ENCODE measurements around the gene C11orf68. TPM values are rescaled to one million over a fixed set of nuclear protein-coding genes. Genes with fewer than 3 reads are reported as not detected.

The C11orf68 gene
- total RNA-seq, 4 donors from 2014 or later: 20.8 to 30.7 (median 23.9) TPM

DNA sequence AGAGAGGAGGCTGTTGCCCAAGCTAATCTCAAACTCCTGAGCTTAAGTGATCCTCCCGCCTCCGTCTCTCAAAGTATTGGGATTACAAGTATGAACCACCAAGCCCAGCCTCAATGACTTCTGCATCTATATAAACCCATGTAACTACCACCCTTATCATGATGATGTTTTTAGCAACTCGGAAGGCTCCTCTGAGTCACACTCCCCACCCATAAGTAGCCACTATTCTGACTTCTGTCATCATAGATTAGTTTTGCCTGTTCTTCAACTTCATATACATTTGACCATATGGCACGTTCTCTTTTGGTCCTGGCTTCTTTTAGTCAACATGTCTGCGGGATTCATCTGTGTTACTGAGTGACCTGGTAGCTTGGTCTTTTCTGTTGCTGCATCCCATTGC, 12.3 kb downstream of the C11orf68 start:
- Histone ChIP-seq H3K27ac (no peak overlapping the region), H3K9me3 (no peaks in the 10 kb centered on the region), H3K36me3 (no peaks in the 10 kb centered on the region), H3K4me1 (peaks cover 1 to 4% of the 10 kb centered on the region in 2 donors), H3K27me3 (peaks cover 0 to 6% (median 3%) of the 10 kb centered on the region in 3 donors), H3K4me3 (no peak overlapping the region)
- ATAC-seq (no peak), DNase-seq (no peak)
- intact Hi-C loops (cut with DNase I; ENCODE audit: low total_unique reads) (no loop called here), in situ Hi-C loops (cut with MboI; ENCODE audit: low sequenced_read_pairs in 4 of 4) (no loop called here)
- TF ChIP-seq POLR2A (IDR thresholded peaks at IDR 0.05) (no peak), CTCF (IDR thresholded peaks at IDR 0.05 in 4 of 5, conservative IDR thresholded peaks at IDR 0.05 in 1 of 5) (no peak)

DNA sequence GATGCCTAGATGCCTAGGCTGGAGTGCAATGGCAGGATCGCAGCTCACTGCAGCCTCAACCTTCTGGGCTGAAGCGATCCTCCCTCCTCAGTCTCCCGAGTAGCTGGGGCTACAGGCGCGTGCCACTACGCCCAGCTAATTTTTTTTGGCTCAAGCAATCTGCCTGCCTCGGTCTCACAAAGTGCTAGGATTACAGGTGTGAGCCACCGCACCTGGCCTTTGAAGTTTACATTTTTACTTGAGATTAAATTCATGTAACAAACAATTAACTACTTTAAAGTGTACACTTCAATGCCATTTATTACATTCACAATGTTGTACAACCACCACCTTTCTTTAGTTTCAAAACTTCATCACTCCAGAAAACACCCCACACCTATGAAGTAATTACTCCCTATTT, 15.1 kb downstream of the C11orf68 start:
- ATAC-seq (no peak), DNase-seq (no peak)
- Histone ChIP-seq H3K36me3 (no peaks in the 10 kb centered on the region), H3K27me3 (peaks cover 11 to 20% (median 12%) of the 10 kb centered on the region in 3 donors), H3K4me3 (no peak overlapping the region), H3K4me1 (peaks cover 0 to 10% of the 10 kb centered on the region in 2 donors), H3K27ac (no peak overlapping the region), H3K9me3 (no peaks in the 10 kb centered on the region)
- in situ Hi-C loops (cut with MboI; ENCODE audit: low sequenced_read_pairs in 4 of 4): no loop called here
- TF ChIP-seq CTCF (IDR thresholded peaks at IDR 0.05 in 4 of 5, conservative IDR thresholded peaks at IDR 0.05 in 1 of 5): no peak
- TF ChIP-seq POLR2A (IDR thresholded peaks at IDR 0.05): no peak
- intact Hi-C loops (cut with DNase I; ENCODE audit: low total_unique reads): no loop called here

- Histone ChIP-seq H3K27ac (no peak overlapping the region), H3K4me3 (no peak overlapping the region), H3K36me3 (no peaks in the 10 kb centered on the region), H3K4me1 (peaks cover 0 to 10% of the 10 kb centered on the region in 2 donors), H3K9me3 (no peaks in the 10 kb centered on the region), H3K27me3 (peaks cover 12 to 26% (median 16%) of the 10 kb centered on the region in 3 donors)
- in situ Hi-C loops (cut with MboI; ENCODE audit: low sequenced_read_pairs in 4 of 4): no loop called here
- intact Hi-C loops (cut with DNase I; ENCODE audit: low total_unique reads): no loop called here
- TF ChIP-seq CTCF (IDR thresholded peaks at IDR 0.05 in 4 of 5, conservative IDR thresholded peaks at IDR 0.05 in 1 of 5): no peak
- no peak for TF ChIP-seq POLR2A (IDR thresholded peaks at IDR 0.05)
- ATAC-seq (no peak), DNase-seq (no peak)
These were observed 15.8 kb downstream of the C11orf68 start for GRCh38 chr11:65903068-65903481.

- in situ Hi-C loops (cut with MboI; ENCODE audit: low sequenced_read_pairs in 4 of 4): no loop called here
- H3K36me3 ChIP-seq: no peaks in the 10 kb centered on the region
- peaks cover 12 to 26% (median 16%) of the 10 kb centered on the region in 3 donors for H3K27me3 ChIP-seq
- peak overlapping the region in 2 of 4 donors; percentile 21 to 63 for H3K27ac ChIP-seq
- H3K9me3 ChIP-seq: no peaks in the 10 kb centered on the region
- no peak for TF ChIP-seq CTCF (IDR thresholded peaks at IDR 0.05 in 4 of 5, conservative IDR thresholded peaks at IDR 0.05 in 1 of 5)
- no peak for TF ChIP-seq POLR2A (IDR thresholded peaks at IDR 0.05)
- DNase-seq: no peak
- H3K4me3 ChIP-seq: peak overlapping the region; percentile 43 to 71 (median 64)
- intact Hi-C loops (cut with DNase I; ENCODE audit: low total_unique reads): loop anchor here (2.0 kb wide), 1 partner anchor 14 kb away; no protein-coding TSS in a partner anchor
- peaks cover 0 to 10% of the 10 kb centered on the region in 2 donors for H3K4me1 ChIP-seq
- no peak for ATAC-seq
These were observed 18.0 kb downstream of the C11orf68 start for GRCh38 chr11:65900899-65901180.
